ENCODE data around the gene NLRC5.

DNA sequence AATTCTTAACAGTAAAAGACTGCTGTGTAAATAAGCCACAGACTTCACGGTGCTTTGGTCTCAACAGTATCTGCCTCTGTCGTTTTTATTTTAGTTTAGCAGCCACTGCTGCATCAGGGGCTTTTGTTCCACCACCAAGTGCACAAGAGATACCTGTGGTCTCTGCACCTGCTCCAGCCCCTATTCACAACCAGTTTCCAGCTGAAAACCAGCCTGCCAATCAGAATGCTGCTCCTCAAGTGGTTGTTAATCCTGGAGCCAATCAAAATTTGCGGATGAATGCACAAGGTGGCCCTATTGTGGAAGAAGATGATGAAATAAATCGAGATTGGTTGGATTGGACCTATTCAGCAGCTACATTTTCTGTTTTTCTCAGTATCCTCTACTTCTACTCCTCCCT, 49.6 kb upstream of the NLRC5 start:
- TF ChIP-seq, protein P1, sequence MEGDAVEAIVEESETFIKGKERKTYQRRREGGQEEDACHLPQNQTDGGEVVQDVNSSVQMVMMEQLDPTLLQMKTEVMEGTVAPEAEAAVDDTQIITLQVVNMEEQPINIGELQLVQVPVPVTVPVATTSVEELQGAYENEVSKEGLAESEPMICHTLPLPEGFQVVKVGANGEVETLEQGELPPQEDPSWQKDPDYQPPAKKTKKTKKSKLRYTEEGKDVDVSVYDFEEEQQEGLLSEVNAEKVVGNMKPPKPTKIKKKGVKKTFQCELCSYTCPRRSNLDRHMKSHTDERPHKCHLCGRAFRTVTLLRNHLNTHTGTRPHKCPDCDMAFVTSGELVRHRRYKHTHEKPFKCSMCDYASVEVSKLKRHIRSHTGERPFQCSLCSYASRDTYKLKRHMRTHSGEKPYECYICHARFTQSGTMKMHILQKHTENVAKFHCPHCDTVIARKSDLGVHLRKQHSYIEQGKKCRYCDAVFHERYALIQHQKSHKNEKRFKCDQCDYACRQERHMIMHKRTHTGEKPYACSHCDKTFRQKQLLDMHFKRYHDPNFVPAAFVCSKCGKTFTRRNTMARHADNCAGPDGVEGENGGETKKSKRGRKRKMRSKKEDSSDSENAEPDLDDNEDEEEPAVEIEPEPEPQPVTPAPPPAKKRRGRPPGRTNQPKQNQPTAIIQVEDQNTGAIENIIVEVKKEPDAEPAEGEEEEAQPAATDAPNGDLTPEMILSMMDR (conservative IDR thresholded peaks at IDR 0.05) = no peak
- no peak for TF ChIP-seq EZH2 (IDR thresholded peaks at IDR 0.05; ENCODE audit: low read depth)

Measured in PC-9 (cell line).